NCI-H1694 treated with DMSO at 0.1 percent for 48 hours (cell line): ENCODE measurements around the gene TMPRSS9.
A peak's percentile ranks its signal among the peaks of the same experiment; 100 is the strongest.

Experiments used
- DNase-seq: peaks from one replicate; lab custom pipeline; 2025; lab: John Stamatoyannopoulos, UW

The TMPRSS9 gene

DNA sequence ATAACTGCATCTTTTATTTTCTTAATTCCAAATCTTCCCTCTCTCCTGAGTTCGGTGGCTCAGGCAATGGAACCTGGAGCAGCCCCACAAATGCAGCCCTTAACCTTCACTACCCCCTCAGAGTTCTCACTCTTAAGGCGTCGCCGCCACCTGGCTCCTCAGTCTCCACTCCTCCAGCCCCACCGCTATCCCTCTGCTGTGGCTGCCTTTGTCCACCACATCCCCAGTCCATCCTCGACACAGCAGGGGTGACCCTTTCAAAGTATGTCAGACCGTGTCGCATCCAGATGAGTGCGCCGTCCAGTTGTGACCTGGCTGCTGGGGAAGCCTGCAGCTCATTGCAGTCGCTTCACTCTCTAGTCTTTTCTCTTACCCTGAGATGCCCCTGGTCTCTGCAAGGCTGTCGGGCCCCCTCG, 30.6 kb upstream of the TMPRSS9 start:
- DNase-seq = no peak

DNA sequence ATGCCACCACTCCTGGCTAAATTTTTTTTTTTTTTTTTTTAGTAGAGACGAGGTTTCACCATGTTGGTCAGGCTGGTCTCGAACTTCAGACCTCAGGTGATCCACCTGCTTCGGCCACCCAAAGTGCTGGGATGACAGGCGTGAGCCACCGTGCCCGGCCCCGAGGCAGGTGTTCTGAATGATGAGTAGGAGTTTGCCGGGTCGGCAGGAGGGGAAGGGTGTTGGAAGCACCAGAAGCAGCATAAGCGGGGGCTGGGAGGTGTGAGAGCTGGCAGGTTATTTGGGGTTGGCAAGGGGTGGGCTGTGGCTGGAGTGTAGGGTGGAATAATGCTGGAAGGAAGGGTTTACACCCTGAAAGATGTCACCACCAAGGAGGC, 29.8 kb upstream of the TMPRSS9 start:
- no peak for DNase-seq

DNA sequence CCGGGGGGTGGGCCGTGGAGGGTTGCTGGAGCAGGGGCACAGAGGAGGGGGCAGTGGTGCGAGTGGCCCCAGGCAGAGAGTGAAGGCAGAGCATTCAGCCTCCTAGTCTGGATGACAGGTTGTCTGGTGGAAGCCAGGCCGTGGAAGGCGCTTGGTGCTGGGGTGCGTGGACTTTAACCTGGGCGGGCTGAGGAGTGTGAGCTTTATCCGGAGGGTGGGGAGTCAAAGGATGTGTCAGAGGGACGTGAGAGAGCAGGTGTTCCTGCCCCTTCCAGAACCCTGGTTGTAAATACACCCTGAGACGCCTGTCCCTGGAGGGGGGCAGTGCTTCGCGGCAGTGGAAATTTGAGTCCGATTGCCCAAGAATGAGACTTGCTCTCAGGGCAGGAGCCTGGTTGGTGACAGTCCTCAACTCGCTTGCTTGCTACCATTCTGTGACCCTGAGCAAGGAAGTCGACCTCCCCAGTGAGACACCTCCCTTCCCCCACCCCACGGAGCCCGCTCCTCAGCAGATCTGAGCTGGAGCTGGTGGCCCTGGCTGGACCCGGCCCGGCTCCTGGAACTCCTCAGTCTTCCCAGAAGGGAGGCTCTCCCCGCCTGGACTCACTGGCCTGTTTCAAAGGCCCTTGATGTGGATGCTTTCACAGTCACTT, 29.3 kb upstream of the TMPRSS9 start:
- no peak for DNase-seq

DNA sequence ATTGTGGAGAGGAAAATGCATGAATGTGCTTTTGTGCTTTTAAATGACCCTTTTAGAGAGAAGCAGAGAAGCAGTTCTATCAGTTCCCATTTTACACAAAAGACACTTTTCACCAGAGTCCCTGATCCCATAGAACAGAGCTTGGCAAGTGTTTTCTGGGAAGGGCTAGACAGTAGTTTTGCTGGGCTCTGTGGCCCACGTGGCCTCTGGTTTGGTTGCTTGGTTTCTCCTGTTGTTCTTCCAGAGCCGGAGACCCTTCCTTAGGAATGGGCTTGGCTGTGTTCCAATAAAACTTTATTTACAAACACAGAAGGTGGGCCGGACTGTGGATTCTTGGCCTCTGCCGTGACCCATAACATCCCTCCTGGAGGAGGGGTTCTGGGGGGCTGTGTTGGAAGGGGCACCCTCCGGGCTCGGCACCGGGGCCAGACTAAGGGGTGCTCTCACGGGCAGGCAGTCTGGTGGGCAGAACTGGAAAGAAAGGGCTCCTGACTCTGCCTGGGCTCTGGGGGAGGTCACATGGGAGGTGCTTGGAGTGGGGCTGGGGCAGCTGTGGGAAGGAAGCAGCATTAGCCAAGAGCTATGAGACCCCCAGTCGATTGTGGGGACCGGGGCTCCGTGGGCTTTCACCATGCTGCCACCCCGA, 28.3 kb upstream of the TMPRSS9 start:
- DNase-seq = no peak

DNA sequence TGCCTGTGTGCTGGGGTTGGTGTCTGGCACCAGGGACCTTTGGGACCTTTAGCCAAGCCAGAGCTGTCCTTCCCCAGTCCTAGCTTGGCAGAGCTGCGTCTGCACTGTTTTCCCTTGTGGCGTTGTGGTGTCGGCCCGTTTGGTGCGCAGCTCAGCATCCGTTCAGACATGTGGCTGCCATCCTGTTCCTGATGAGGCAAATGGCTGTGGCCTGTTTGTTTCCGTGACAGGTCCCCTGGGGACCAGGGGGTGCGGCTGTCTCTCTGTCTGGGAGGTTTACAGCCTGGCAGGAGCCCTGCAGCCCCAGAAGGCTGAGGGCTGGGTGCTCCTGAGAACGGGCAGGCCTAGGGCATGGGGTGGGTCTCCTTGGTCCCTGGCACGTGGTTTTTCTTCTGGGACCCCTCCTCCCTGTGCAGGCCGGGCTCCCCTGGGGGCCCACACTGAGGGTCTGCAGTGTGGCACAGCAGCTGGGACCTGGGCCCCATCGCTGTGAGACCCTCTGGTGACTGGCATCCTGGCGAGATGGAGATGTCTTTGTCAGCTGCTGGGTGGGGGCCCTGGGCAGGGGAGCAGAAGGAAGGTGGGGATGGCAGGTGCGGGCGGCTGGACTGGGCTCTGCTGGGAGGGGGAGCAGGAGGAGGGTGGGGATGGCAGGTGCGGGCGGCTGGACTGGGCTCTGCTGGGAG, 27.6 kb upstream of the TMPRSS9 start:
- DNase-seq = peak; percentile 2

DNA sequence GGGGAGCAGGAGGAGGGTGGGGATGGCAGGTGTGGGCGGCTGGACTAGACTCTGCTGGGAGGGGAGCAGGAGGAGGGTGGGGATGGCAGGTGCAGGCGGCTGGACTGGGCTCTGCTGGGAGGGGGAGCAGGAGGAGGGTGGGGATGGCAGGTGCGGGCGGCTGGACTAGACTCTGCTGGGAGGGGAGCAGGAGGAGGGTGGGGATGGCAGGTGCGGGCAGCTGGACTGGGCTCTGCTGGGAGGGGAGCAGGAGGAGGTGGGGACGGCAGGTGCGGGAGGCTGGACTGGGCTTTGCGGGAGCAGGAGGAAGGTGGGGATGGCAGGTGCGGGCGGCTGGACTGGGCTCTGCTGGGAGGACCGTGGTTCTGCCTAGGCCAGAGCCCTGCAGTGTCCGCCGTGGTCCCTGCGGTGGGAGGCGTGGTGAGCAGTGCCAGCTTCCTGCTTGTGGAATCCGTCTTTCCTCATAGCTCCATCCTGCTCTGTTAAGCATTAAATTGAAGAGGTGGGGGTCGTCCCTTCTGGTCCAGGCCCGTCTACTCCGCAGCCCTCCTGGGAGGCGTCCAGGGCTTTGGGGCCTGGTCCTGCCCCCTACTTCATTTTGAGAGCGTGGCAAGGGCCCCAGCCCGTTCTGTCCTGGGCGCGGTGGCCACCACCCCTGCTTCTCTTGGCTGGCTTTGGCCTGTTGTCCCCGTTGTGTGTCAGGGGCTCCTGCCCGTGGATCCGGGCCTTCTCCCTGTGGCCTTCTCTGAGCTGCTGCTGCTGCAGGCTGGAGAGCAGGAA, 26.8 kb upstream of the TMPRSS9 start:
- no peak for DNase-seq

DNA sequence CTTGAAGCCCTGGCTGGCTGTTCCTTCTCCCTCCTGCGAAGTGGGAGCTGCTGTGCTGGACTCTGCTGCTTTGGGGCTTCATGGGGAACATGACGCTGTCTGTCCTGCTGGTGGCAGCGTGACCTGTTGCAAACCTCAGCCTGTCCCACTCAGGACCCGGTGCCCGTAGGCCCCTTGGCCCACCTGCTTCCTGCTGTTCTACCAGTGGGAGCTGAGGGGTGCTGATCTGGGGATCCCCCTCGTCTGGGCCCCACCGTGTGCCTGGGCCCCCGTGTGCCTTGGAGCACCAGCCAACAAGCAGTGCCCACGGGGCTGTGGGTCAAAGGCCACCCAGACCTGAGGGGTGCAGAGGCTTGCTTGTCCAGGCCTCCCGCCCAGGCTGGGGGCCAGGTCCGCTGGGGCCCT, 26.3 kb upstream of the TMPRSS9 start:
- DNase-seq = no peak

DNA sequence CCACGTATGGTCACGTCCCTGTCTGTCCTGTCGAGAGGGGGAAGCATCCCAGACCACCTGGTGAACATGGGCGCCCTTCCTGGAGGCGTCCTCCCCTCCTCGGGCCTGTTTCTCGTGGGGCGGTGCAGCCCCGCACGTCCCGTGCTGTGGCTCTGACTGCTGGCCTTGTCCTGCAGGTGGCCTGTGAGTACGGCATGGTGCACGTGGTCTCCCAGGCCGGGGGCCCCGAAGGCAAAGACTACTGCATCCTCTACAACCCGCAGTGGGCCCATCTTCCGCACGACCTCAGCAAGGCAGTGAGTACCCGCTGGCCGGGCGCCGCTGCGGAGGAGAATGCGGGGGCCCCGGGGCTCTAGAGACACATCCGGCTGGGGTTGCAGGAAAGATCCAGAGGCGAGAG, 25.6 kb upstream of the TMPRSS9 start:
- DNase-seq = no peak

DNA sequence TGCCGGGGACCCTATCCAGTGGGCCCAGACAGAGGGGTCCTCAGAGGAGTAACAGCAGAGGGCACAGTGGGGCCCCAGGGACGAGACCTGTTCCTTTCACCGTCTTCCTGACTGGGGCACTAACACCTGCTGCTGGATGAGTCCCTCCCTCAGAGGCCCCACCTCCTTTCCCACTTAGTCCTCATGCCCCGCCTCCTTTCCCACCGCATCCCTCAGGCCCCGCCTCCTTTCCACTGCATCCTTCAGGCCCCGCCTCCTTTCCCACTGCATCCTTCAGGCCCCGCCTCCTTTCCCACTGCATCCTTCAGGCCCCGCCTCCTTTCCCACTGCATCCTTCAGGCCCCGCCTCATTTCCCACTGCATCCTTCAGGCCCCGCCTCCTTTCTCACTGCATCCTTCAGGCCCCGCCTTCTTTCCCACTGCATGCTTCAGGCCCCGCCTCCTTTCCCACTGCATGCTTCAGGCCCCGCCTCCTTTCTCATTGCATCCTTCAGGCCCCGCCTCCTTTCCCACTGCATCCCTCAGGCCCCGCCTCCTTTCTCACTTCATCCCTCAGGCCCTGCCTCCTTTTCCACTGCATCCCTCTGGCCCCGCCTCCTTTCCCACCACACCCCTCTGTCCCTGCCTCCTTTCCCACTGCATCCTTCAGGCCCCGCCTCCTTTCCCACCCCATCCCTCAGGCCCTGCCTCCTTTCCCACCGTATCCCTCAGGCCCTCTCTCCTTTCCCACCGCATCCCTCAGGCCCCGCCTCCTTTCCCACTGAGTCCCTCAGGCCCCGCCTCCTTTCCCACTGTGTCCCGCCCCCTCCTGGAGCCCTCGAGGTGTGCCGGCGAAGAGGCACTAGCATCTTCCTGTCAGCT, 24.8 kb upstream of the TMPRSS9 start:
- no peak for DNase-seq

DNA sequence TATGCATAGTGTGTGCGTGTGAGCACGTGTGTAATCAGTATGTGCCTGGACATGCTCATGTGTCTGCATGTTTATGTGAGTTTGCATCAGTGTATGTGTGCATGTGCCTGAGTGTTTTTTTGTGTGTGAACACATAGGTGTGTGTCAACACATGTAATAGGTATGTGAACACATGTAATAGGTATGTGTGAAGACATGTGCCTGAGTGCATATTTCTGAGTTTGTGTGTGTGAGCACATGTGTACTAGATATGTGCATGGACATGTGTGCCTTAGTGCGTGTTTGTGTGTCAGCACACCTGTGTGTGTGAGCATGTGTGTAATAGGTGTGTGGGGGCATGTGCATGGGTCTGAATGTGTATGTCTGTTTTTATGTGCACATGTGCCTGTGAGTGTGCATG, 24.2 kb upstream of the TMPRSS9 start:
- no peak for DNase-seq

DNA sequence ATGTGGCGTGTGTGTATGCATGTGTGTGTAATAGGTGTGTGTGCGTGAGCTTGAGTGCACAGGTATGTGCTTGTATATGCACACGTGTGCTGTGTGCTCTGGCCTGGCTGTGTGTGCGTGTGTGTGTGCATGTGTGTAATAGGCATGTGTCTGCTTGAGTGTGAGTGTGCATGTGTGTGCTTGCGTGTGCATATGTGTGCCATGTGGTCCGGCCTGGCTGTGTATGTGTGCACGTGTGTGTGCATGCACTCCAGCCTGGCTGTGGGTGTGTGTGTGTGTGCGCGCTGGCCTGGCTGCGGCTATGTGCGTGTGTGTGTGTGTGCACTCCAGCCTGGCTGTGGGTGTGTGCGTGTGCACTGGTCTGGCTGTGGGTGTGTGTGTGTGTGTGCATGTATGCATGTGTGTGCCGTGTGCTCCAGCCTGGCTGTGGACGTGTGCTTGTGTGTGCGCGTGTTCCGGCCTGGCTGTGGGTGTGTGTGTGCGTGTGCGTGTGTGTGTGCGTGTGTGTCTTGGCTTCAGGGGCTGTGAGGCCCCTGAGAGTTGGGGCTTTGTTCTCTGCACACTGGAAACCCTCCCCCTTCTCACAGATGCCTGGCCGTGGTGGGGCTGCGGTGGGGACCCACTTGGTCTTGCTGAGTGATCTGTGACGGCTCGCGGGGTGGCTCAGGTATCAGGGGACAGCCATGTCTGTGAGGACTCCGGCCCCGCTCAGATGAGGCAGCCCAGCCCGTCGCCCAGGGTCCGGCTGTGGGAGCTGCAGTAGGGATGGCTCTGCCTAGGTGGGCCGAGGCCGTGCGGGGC, 23.3 kb upstream of the TMPRSS9 start:
- no peak for DNase-seq

DNA sequence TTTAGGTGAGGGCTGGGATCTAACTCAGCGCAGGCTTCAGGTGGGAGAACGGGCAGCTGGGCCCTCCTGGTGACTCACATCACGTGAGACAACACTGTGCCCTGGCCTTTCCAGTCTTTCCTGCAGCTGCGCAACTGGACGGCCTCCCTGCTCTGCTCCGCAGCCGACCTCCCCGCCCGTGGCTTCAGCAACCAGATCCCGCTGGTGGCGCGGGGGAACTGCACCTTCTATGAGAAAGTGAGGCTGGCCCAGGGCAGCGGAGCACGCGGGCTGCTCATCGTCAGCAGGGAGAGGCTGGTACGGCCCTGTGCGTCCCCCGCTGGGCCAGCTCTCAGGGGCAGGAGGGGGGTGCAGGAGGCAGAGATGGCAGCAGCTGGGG, 22.7 kb upstream of the TMPRSS9 start:
- DNase-seq = no peak

DNA sequence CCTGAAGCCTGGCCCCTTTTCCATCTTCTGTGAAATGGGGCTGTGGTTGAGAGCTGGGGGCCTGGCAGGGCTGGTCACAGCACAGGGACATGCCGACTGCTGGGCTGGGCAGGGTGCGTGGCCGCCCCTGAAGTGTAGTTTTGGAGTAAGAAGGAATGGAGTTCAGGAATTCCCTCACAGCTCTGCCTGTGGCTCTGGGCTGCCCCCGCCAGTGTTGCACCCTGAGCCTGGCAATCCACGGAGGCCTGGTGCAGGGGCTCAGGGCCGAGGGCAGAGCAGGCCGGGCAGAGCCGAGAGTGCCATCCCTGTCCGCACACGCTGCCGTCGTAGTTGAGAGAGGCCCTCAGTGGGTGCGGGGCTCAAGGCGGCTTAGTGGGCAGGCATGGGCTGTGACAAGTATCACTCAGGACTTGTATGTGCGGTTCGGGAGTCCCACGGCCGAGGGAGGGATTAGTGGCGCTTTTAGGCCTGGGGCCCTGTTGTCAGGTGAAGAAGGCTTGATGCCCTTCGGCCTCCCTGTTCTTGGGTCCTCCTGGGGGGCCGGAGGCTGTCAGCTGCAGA, 21.9 kb upstream of the TMPRSS9 start:
- DNase-seq = no peak

DNA sequence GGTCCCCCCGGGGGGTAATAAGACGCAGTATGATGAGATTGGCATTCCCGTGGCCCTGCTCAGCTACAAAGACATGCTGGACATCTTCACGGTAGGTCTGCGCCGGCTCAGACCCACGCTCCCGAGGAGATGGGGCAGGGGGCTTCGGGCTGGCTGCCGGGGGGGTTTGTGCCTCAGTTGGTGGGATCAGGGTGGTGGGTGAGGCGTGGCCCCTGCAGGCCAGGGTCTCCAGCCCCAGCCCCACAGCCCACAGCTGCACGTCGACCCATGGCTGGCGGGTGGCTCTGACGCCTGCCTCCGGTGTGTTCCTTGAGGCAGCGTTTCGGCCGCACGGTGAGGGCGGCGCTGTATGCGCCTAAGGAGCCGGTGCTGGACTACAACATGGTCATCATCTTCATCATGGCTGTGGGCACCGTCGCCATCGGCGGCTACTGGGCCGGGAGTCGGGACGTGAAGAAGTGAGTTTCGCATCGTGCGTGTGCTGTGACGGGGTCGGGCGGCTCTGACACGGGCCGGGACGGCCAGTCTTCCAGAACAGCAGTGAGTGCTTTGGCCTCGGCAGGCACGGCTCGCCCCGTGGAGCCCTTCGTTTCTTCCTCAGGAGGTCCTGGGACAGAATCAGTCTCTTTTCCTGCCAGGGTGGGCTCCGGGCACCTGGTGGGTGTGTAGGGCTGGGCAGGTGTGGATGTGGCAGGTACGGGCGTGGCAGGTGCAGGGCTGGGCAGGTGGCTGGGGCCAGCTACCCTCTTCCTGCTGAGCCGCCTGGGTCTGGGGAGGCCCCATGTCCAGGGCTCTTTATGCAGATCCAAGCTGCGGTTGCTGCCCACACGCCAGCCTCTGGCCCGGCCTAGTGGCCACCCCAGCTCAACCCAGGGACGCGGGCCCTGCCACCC, 21.1 kb upstream of the TMPRSS9 start:
- no peak for DNase-seq

DNA sequence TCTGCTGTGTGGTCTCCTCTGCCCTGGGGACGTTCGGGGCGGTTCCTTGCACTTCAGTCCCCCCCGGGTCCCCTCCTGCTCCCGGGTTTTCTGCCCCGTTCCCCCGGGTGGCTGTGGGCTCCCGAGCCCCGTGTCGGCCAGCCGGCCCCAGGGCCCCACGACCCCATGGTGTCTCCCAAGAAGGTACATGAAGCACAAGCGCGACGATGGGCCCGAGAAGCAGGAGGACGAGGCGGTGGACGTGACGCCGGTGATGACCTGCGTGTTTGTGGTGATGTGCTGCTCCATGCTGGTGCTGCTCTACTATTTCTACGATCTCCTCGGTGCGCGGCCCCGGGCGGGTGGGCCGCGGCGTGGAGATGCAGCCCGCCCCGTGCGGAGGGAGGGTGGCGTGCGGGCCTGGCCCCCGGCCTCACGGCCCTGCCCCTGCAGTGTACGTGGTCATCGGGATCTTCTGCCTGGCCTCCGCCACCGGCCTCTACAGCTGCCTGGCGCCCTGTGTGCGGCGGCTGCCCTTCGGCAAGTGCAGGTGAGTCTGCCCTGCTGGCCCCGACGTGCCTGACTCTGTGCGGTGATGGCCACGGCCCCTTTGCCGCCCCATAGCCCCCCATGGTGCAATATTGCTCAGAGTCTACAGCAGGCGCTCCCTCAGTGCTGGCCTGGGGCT, 20.3 kb upstream of the TMPRSS9 start:
- DNase-seq = no peak

DNA sequence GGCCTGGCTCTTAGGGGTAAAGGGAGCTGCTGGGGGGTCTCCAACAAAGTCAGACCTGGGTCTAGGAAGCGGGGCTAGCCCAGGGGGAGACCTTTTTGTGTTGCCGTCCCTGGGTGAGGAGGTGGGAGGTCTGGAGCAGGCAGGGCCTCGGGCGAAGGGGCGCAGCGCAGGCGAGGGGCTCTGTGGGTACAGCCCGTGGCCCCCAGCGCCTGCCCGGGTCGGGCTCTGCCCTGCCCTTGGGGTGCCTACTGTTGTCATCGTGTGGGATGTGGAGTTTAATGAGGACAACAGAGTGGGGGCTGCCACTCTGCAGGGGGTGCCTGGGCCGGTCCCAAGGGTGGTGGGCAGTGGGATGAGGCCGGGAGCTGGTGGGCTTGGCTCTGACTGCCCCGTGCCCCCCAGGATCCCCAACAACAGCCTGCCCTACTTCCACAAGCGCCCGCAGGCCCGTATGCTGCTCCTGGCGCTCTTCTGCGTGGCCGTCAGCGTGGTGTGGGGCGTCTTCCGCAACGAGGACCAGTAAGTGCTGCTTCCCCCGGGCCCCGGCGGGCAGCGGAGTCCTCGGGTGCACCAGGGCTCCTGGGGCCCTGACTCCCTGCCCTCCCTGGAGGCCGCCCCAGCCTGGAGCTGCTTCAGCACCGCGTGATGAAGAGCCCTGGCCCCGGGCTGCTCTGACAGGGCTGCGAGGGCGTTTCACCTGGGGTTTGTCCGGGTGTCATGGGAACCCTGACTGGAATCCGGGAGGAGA, 19.4 kb upstream of the TMPRSS9 start:
- no peak for DNase-seq

DNA sequence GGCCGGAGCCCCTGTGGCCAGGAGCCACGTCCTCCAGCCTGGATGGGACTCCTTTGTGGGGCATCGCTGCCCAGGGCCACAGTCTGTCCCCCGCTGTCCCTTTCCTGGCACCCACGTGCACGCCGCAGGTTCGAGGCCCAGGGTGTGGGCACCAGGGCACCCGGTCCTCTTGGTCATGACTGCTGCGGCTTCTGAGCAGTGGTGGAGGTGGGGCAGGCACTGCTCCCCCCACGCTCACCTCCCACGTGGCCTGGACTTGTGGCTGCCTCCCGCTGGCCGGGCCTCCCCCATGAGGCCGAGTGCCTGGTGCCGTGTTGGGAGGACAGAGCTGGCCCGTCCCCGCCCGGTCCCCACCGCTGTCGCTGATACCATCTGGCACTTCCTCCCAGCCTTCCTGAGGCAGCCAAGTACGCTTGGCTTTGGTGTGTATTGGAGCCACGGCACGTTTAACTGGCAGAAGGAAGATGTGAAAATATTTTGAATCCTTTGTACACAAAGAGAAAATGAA, 18.8 kb upstream of the TMPRSS9 start:
- DNase-seq = peak; percentile 19

DNA sequence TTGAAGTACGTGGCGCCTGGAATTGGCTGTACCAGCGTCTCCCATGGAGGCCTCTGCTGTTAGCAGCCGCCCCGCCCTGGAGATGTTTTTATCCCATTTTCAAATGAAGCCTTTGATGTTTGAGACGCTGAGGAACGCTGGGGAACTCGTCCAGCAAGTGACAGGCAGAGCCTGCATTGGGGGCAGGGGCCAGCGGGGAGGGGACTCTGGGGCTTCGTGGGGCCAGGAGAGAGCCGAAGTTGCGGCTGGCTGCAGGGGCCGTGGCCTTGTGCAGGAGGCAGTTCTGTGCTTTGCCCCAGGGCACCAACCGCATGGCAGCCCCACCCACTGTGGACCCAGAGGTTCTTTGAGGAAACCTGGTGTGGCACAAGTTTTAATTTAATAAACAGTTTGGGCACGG, 18.1 kb upstream of the TMPRSS9 start:
- no peak for DNase-seq
